ENCODE measurements around the gene CDK1.
A peak's percentile ranks its signal among the peaks of the same experiment; 100 is the strongest.

CDK1 gene

DNA sequence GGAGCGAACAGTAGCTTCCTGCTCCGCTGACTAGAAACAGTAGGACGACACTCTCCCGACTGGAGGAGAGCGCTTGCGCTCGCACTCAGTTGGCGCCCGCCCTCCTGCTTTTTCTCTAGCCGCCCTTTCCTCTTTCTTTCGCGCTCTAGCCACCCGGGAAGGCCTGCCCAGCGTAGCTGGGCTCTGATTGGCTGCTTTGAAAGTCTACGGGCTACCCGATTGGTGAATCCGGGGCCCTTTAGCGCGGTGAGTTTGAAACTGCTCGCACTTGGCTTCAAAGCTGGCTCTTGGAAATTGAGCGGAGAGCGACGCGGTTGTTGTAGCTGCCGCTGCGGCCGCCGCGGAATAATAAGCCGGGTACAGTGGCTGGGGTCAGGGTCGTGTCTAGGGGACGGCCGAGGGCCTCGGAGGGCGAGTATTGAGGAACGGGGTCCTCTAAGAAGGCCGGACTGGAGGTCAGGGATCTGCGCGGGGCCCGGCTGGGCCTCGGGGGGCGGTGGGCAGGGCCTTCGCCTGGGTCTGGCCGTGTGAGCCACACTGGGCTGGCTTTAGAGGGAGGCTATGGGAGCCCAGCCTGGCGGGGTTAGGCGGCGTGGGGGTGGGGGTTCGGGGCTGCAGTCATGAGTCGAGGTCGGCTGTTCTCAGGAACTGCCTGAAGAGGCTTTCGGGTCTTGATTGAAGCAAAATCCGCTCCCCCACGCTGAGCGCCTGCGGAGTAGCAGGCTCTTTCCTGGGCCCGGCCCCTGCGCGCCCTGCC is at the start of gene CDK1:
TSS of gene CDK1 (plus strand) at position 265 of the 757 bp plus-strand sequence. CDS start 1,688 bp downstream, outside the sequence.
- peak; percentile 94 for DNase-seq

DNA sequence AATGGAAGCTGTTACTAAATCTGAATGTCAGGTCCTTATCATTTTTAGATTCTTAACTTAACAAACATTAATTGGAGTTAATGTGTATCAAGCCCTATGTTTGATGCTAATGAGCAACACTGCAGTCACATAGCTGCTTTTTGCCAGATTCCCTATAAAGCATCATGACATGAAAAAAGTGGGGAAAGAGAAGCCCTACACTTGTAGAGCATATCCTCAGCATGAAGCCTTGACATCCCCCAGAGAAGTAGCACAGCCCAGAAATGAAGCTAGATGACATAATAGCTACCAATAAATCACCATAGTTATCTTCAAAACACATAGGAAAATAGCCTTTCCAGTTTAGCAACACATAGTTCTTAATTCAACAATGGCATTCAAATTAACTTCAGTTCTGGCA is 49.2 kb upstream of the CDK1 start:
- no peak for DNase-seq

DNA sequence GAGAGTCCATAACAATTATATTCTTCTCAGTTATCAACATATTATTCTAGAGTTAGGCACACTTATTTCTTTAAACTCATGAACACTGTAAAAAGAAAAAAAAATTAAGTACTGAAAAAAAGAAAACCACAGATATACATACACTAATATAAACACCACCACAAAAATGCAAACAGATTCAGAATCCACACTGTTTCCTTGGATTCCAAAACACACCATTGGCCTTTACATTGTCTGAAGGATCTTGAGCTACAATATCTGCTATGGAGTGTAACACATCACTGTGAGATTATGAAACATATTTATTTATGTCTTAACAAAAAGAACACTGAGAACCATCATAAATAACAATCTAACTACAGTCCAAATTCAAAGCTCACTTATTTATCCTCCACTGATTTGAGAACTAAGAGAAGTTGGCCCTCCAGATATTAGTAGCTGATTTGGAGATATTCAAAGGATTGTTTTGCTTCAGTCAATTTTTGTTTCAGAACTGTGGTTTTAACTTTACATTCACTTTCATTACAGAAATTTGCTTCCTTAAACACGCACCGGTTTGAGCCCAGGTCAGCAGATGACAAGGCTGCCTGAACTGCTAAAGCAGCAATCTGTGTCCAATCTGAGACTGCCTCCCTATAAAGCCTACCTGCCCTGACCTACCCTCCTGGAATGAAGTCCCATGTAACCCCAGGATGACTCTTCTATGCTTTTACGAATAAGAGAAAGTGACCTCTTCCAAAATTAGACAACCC is 47.0 kb upstream of the CDK1 start:
- peak; percentile 61 for DNase-seq

DNA sequence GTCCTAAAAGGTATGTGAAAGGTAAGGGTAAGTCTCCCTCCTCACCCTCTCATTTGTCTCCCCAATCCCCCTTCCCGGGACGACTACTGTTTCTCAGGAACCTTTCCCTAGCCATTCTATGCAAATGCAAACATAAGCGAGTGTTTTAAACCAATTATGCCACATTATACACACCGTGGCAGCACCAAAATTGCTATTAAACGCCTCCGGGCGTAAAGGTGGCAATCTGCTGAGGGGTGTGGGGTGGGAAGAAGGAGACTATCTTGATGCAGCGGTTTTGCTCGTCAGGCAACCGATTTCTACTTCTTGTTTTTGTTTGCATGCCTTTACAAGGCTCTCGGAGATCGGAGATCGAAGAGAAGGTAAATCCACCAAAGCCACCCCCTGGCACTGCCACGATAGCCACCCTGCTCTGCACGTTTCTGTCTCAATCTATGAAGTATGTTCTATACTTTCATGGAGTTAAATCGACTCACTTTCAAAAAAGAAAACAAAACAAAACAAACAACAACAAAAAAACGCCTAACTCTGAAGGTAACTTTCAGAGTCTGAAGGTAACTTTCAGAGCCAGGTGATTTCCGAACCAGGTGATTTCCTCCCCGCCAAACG is 46.0 kb upstream of the CDK1 start:
- peak; percentile 59 for DNase-seq

DNA sequence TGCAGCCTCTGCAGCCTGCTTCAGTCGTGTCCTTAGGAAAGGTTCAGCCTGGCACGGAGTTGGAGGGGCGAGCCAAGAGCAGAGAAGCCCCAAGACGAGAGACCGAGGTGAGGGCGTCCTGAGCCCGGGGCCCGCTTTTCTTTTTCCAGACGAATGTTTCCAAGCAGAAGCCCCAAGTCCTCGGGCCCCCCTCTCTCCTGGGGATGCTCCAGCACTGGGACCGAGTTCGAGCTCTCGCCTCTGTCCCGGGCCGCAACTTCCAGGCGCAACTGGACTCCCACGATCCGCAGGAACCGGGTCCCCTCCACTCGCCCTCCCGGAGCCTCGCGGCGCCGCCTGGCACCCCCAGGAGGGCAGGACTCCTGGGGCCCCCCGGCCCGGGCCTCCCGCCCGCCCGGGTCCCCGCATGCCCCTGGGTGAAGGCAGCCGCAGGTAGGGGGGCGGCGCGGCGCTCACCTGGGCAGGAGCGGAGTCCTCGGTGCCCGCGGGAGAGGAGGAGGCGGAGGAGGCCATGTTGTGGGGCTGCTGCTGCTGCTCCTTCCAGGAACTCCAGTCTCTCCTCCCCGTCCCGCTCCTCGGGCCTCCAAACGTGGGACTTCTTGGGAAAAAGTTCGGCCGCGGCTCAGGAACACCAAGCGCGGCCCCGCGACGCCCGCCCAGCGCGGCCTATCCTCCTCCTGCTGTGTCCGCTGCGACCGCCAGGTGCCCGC is 45.3 kb upstream of the CDK1 start:
- peak; percentile 66 for DNase-seq

DNA sequence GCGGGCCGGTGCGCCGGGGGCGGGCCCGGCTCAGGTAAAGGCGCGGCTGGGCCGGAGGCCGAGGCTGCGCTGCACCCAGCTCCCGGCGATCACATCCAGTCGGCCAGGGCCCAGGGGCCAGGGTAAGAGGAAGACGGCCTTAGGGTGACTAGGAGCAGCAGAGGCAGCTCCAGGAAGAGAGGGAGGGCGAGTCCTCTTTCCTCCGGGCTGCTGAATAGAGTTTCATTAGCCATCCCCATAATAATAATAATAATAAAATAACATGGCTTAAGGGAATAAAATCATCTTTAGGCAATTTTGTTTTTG is 44.8 kb upstream of the CDK1 start:
- no peak for DNase-seq

DNA sequence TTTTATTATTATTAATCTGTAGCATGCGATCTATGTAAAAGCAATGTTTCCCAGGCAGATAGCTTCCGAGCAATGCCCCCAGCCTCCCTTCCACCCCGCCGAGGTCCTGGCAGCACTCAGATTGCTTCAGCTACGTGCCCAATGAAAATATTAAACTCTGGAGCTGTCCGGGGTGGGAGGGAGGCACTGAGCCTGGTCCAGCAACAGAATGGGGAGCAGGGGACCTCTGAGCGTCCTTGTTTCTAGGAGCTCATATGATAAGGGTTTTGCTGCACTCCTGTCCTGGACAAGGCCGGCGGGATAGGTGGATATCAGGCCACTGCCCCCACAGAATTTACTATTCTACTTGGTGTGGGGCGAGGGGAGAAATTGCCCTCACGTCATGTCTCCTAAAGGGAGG is 44.5 kb upstream of the CDK1 start:
- DNase-seq: no peak

DNA sequence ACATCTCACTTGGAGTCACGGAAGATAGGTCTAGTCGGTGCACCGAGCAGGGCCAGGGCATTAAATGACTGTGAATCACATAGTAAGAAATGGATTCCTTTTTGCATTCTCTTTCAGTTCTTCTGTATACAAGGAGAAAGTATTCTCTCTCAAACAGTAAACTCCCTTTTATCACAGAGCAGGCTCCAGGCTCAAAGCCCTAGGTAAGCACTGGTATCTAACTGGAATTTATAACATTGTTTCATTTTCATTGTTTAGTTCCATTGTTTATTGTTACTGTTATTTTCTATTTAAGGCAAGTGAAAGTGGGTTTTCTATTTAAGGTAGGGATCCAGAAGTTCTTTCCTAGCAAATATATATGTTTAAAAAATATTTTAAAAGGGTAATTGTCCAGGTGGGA is 44.1 kb upstream of the CDK1 start:
- no peak for DNase-seq

DNA sequence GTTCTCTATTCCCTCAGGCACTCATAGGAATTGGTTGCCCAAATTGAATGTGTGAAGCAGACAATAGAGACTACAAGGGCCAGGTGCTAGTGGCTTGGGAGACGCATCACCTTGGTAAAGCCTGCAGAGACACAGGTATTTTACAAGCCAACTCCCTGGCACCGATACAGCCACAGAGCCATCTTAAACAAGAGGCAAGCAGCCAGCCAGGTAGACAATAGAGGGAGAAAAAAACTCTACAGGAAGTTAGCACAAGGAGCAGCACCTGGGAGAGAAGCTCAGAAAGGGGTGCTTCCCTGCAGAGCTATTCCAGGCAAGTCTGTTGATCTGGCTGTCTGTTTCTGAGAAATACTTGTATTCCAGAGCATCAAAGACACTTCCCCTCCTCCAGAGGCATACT is 43.0 kb upstream of the CDK1 start:
- DNase-seq: no peak

DNA sequence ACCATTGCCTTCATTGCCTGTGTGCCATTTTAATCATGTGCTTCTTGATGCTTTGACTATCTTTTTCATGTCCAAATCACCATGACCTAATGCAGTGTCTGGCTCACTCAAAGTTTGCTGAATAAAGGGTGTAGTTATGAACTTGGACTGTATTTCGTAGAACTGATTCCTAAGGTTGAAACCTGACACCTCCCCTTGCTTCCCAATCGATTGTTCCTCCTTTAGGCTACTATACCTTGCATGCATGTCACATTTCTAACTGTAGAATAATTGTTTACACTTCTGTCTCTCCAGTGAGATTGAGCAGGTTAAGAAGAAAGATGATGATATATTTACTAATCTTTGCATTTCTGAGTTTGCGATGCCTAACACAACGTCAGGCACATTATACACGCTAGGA is 41.0 kb upstream of the CDK1 start:
- DNase-seq: no peak

DNA sequence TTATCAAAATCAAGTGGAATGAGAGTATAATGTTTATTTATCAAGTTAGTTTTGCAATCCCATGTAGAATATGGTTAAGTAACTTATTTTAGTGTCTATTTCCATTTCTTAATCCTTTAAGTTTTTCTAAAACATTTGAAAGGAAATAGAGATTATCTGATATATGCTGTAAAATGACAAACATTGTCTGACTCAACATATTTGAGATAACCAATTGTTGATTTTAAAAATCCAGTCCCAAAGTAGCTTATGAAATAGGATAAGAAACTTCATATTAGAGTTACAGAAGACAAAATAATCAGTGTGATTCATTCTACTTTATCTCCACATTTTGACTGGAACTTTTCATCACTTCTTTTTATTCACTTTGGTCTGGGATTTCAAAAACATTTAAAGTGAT is 38.7 kb upstream of the CDK1 start:
- DNase-seq: no peak

DNA sequence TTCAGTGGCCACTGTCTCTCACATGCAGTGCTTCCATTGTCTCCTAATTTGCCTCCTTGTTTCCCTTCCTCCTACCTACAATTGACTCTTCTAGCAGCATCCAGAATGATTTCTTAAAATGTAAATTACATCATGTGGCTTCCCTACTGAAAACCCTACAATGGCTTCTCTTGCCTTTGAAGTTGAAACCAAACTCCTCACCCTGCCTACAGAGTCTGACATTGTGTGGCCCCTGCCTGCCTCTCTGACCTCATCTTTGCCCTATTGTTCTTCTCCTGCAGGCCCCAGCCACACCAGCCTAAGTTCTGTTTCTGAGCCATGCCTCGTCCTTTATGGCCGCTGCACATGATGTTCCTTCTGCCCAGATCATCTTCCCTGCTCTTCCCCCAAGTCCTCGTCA is 35.8 kb upstream of the CDK1 start:
- no peak for DNase-seq

DNA sequence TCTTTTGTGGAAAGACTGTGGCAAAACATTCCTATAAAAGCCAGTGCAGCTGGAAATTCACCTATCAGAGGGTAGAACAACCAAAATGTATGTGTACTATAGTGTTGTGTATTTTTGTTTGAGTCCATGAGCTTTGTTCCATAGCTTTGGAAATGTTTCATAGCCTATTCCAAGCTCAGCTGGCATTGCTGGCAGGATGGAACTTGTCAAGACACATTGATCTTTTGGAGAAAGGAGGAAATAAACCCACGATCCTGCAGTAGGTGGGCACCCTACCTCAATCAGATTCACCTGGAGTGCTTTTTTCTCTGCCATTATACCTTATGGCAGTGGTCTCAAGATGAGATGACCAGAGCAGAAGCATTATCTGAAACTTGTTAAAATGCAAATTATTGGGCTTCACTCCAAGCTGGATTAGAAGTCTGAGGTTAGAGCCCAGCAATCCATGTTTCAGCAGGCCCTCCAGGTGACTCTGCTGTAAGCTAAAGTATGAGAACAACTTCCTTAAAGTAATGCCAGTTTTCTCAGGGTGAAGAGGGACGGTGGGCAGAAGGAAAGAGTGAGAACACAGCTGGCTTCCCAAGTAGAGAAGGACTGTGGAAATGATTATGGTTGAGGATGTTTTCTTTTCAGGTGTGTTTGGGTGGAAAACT is 30.3 kb upstream of the CDK1 start:
- DNase-seq: no peak

DNA sequence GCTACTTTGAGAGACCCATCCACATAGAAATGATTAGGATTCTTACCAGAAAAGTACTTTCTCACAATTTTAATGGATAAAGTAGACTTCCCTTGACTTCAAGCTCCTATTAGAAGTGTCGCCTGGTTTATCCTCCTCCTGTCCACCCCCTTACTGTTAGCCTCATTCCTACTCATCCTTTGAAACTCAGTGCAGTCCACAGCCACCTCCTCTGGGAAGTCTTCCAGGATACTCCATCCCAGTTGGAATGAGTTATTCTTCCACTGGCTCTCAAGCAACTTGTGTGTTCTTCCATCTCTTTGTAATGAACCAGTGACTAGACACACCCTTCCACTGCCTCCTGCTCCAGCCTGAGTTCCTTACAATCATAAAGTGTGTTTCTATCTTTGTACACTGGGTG is 25.1 kb upstream of the CDK1 start:
- DNase-seq: no peak

DNA sequence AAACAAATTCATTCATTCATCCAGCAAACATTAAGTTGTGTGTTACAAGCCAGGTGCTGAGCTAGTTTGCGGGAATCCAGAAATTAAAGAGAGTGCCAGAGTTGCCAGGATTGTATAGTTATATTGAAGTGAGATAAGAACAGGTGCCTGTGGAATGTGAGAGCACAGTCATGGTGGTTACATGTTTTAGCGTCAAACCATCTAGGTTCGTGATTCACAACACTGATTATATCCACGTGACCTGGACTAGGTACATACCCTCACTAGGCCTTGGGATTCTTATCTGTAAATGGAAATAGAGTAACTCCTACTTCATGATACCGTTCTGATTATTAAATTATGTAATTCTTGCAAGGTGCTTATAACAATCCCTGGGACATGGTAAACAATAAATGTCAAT is 24.5 kb upstream of the CDK1 start:
- no peak for DNase-seq

DNA sequence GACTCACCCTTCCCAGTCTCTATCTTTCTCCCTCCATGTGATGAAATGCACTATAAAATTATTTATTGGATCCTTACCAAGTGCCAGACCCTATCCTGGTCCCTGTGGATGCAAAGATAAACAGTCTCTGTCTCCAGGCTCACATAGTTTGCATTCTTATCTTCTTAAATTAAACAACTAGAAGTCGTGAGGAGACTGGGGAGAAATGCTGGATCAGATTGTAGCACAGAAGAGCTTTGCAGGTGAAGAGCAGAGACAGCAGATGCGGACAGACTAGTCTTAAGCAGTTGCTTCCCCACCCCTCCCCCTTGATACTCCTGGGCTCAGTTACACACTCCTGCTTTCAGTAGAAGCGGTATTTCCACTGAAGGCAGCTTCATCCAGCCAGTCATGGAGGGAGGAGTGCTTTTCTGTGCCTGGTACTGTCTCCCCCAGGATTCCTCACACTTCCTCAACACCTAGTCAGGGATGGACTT is 20.8 kb upstream of the CDK1 start:
- no peak for DNase-seq

DNA sequence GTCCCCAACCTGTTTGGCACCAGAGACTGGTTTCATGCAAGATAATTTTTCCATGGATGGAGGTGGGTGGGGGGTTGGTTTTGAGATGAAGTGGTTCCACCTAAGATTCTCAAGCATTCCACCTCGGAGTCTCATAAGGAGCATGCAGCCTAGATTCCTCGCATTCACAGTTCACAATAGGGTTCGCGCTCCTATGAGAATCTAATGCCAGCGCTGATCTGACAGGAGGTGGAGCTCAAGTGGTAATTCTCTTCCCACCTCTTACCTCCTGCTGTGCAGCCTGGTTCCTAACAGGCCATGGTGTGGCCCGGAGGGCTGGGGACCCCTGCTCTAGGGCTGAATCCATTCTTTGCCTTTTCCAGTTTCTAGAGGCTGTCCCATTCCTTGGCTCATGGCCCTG is 19.1 kb upstream of the CDK1 start:
- DNase-seq: no peak

DNA sequence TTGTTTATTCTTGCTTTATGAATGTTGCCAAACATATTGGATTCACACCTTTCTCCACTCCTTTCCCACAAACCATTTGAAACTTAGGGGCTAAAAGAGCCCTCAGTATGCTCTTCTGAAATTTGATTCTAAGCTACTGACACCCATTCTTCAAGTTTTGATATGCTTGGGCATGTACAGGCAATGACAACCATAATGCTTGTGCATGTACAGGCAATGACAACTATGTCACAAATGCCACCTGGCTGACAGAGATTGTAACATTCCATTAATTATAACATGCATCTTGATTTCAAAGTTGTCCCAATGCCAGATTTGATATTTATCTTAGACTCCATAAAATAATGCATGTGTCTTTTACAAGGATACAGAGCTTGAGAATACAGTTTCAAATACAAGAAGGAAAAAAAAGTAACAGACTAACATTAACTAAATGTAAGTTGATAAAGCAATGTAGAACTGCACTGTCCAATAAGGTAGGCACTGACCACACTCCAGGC is 17.5 kb upstream of the CDK1 start:
- DNase-seq: no peak

DNA sequence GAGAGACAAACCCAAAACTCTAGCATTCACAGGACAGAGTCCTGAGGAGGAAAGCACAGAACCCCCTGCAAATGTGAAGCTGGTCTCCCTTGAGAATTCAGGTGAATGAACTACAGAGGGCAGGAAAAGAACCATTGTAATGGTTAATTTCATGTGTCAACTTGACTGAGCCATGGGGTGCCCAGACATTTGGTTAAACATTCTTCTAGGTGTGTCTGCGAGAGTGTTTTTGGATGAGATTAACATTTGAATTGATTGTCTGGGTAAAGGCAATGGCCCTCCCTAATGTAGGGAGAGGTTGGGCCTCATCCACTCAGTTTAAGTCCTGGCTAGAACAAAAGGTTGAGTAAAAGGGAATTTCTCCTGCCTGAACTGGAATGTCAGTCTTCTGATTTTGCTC is 15.7 kb upstream of the CDK1 start:
- DNase-seq: no peak

DNA sequence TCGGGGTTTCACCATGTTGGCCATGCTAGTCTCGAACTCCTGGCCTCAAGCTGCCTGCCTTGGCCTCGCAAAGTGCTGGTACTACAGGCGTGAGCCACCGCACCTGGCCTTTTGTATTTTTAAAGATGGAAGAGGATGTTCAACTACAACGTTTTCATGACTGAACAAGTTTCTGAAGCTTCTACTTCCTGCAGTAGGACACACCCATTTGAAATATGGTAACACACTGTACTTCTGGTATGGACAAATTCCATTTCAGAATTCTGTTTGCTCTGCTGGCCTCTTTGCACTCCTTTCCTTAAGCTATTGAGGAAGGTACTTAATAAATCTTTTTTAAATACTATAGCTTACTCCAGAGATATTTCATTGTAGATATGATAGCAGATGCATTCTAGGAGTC is 10.9 kb upstream of the CDK1 start:
- DNase-seq: no peak

DNA sequence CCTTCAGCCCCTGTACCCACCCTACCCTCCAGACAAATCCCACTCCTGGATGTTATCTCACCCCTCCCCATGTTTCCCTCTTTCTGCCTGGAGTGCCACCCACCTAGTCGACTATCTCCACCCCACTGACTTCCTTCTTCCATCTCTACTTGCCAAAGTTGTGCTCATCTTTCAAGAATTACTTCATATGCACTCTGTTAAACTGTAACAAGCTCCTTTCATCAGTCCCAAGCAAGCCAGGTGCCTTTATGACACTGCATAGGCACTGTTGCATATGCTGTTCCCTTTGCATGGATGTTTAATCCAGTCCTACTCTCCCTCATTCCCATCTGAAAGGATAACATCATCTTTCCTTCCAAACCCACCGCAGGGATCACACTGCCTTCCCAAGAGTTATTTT is 8.9 kb upstream of the CDK1 start:
- DNase-seq: no peak

DNA sequence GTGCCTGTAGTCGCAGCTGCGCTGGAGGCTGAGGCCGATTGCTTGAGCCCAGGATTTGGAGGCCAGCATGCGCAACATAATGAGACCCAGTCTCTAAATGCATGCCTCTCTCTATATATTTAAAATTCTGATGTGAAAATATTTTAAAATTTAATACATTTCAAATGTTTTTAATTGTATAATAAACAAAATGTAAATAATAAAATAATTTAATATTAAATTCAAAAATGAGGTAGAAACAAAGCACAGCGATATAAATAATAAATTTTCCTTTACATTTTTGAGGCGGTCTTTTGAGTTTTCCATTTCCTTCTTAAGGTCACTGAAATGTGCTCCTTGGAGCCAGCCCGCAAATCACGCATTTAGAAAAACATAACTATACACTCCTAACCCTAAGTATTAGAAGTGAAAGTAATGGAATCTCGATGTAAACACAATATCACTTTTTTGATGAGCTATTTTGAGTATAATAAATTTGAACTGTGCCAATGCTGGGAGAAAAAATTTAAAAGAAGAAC is 523 bp upstream of the CDK1 start:
- no peak for DNase-seq
